HCT116 (cell line): ENCODE measurements around the gene TCIRG1.
"Not testable (repeated sequence)": the region's sequence is repeated elsewhere in the genome, so short reads cannot be mapped to it uniquely, and the experiment has no call there.

Experiments used
- EZH2 ChIP-seq: fragments of 200-600 bp; sonication (generic); IDR thresholded peaks from 2 replicates; pipeline ENCODE4 v1.6.1; 2017; ENCODE audit warnings: antibody characterized with exemption, mixed run types
- EZH2phosphoT487 ChIP-seq: fragments of 200-600 bp; IDR thresholded peaks from 2 replicates; pipeline ENCODE4 v1.6.1; 2018; ENCODE audit warnings: antibody characterized with exemption, borderline replicate concordance
- POLR2AphosphoS5 ChIP-seq: IDR thresholded peaks from 2 replicates; pipeline ENCODE4 v1.6.1; 2011; ENCODE audit warnings: mild to moderate bottlenecking, low read depth, low read length, moderate library complexity
- ZFX ChIP-seq: fragments of 450-650 bp; IDR thresholded peaks from 2 replicates; pipeline ENCODE4 v1.6.1; 2017
- TF ChIP-seq, protein P1 (sequence below), 3 experiments: fragments of 200-600 bp in 1 of 3; sonication (generic) in 1 of 3; IDR thresholded peaks in 2 of 3; conservative IDR thresholded peaks in 1 of 3; 2 replicates each; pipeline ENCODE4 v1.5.1; 2012 to 2017; ENCODE audit warnings: low read depth in 2 of 3, low read length in 2 of 3, antibody characterized with exemption in 1 of 3, borderline replicate concordance in 1 of 3, control low read depth in 1 of 3, mild to moderate bottlenecking in 1 of 3, mixed read lengths in 1 of 3, mixed run types in 1 of 3, moderate library complexity in 1 of 3; ENCODE audit not compliant: insufficient read depth in 1 of 3
- TF ChIP-seq, protein P2 (sequence below): IDR thresholded peaks from 2 replicates; pipeline ENCODE4 v1.6.1; 2012; ENCODE audit warnings: low read depth

DNA sequence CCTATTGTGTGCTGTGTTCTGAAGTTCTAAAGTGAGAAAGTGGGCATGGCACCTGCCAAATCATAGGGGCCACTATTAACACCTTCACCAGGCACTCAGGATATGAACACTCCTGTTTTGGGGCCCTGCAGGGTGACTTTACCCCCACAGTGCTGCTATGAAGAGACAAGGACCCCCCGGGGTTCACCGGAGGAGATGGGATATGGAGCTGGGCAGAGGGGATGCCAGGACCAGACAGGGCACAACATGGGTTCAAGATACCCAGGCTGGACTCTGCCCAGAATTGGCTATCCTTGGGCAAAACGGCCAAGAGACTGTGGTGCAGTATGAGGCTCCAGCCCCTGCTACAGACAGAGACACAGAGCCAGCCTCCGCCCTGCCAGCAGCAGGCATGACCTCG is 44.4 kb upstream of the TCIRG1 start:
- TF ChIP-seq ZFX, EZH2, POLR2AphosphoS5, EZH2phosphoT487: not testable (repeated sequence)
- TF ChIP-seq, protein P1, sequence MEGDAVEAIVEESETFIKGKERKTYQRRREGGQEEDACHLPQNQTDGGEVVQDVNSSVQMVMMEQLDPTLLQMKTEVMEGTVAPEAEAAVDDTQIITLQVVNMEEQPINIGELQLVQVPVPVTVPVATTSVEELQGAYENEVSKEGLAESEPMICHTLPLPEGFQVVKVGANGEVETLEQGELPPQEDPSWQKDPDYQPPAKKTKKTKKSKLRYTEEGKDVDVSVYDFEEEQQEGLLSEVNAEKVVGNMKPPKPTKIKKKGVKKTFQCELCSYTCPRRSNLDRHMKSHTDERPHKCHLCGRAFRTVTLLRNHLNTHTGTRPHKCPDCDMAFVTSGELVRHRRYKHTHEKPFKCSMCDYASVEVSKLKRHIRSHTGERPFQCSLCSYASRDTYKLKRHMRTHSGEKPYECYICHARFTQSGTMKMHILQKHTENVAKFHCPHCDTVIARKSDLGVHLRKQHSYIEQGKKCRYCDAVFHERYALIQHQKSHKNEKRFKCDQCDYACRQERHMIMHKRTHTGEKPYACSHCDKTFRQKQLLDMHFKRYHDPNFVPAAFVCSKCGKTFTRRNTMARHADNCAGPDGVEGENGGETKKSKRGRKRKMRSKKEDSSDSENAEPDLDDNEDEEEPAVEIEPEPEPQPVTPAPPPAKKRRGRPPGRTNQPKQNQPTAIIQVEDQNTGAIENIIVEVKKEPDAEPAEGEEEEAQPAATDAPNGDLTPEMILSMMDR (IDR thresholded peaks at IDR 0.05 in 2 of 3, conservative IDR thresholded peaks at IDR 0.05 in 1 of 3; ENCODE audit: borderline replicate concordance in 1 of 3, insufficient read depth in 1 of 3, low read depth in 2 of 3, low read length in 2 of 3): not testable (repeated sequence)
- TF ChIP-seq, protein P2, sequence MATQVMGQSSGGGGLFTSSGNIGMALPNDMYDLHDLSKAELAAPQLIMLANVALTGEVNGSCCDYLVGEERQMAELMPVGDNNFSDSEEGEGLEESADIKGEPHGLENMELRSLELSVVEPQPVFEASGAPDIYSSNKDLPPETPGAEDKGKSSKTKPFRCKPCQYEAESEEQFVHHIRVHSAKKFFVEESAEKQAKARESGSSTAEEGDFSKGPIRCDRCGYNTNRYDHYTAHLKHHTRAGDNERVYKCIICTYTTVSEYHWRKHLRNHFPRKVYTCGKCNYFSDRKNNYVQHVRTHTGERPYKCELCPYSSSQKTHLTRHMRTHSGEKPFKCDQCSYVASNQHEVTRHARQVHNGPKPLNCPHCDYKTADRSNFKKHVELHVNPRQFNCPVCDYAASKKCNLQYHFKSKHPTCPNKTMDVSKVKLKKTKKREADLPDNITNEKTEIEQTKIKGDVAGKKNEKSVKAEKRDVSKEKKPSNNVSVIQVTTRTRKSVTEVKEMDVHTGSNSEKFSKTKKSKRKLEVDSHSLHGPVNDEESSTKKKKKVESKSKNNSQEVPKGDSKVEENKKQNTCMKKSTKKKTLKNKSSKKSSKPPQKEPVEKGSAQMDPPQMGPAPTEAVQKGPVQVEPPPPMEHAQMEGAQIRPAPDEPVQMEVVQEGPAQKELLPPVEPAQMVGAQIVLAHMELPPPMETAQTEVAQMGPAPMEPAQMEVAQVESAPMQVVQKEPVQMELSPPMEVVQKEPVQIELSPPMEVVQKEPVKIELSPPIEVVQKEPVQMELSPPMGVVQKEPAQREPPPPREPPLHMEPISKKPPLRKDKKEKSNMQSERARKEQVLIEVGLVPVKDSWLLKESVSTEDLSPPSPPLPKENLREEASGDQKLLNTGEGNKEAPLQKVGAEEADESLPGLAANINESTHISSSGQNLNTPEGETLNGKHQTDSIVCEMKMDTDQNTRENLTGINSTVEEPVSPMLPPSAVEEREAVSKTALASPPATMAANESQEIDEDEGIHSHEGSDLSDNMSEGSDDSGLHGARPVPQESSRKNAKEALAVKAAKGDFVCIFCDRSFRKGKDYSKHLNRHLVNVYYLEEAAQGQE: not testable (repeated sequence)
